ENCODE results near the gene PLIN4.

The PLIN4 gene

GRCh38 chr19:4492337-4493103 is 25.8 kb downstream of the PLIN4 start:
- DNase-seq (ENCODE audit: low read depth in 2 of 2), result no peak

GRCh38 chr19:4491446-4491845 is 26.8 kb downstream of the PLIN4 start:
- no peak for DNase-seq (ENCODE audit: low read depth in 2 of 2)

DNA sequence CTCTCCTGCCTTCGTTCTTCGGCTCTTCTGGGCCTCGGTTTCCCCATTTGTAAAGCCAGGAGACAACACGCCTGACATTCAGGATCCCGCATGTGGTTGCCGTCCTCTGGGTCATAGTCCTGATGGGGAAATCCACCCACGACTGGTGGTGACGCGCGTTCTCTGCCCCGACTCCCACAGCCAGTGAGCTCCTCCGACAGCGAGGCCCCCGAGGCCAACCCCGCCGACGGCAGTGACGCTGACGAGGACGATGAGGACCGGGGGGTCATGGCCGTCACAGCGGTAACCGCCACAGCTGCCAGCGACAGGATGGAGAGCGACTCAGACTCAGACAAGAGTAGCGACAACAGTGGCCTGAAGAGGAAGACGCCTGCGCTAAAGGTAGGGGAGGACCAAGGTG is 29.8 kb downstream of the PLIN4 start:
- no peak for DNase-seq (ENCODE audit: low read depth in 2 of 2)

- DNase-seq (ENCODE audit: low read depth in 2 of 2), result no peak
Observed at GRCh38 chr19:4487572-4487971, 30.7 kb downstream of the PLIN4 start.

- DNase-seq (ENCODE audit: low read depth in 2 of 2), result no peak
Observed at GRCh38 chr19:4483385-4483784, 34.9 kb downstream of the PLIN4 start.

DNA sequence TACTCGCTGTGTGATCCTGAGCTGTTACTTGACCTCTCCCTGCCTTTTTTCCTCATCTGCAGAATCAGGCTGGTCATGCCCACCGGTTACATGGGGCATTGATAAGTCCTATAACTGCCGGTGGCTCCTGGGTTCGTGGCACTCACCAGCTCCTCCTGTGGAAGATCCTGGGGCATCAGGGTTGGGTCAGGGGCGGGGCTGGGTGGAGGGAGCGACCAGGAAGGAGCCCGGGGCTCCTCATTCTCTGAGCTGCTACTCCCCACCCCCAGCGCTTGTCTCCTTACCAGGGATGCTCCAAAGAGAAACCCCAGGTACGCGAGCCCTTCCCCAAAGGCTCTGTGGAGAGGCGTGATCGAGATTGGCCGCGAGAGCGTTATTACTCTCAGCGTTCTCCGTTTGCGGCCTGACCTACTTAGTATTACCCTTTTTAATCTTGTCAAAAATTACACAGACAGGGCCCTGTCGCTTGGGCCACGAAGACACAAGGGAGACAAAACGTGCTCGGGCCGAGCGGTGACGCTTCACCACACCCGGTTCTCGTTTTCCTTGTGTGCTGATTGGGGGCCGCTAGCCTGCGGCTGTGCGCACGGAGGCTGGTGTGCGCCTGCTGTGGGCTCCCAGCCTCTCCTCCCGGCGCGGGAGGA is 35.4 kb downstream of the PLIN4 start:
- DNase-seq (ENCODE audit: low read depth in 2 of 2), result no peak

- no peak for DNase-seq (ENCODE audit: low read depth in 2 of 2)
Observed at GRCh38 chr19:4477034-4477801, 41.1 kb downstream of the PLIN4 start.

- no peak for DNase-seq (ENCODE audit: low read depth in 2 of 2)
Observed at GRCh38 chr19:4474514-4475022, 43.7 kb downstream of the PLIN4 start.

GRCh38 chr19:4473763-4474513 is 44.3 kb downstream of the PLIN4 start:
- DNase-seq (ENCODE audit: low read depth in 2 of 2), result no peak

- no peak for DNase-seq (ENCODE audit: low read depth in 2 of 2)
Observed at GRCh38 chr19:4473011-4473762, 45.1 kb downstream of the PLIN4 start.

- no peak for DNase-seq (ENCODE audit: low read depth in 2 of 2)
Observed at GRCh38 chr19:4472174-4472974, 45.9 kb downstream of the PLIN4 start, which contains the start of gene HDGFL2. TSS of gene HDGFL2 (plus strand) at chr19:4472297. CDS start at chr19:4472351, 54 bp downstream.

GRCh38 chr19:4471403-4472173 is 46.7 kb downstream of the PLIN4 start:
- DNase-seq (ENCODE audit: low read depth in 2 of 2), result peak; percentile 97 to 98

DNA sequence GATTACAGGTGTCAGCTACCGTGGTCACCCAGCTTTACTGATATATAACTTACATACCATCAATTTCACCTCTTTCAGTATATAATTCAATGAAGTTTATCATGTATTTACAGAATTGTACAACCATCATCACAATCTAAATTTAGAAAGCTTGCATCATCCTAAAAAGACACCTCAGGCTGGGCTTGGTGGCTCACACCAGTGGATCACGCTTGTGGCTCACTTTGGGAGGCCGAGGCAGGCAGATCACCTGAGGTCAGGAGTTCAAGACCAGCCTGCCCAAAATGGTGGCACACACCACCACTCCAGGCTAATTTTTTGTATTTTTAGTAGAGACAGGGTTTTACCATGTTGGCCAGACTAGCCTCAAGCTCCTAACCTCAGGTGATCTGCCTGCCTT is 50.5 kb downstream of the PLIN4 start:
- no peak for DNase-seq (ENCODE audit: low read depth in 2 of 2)

DNA sequence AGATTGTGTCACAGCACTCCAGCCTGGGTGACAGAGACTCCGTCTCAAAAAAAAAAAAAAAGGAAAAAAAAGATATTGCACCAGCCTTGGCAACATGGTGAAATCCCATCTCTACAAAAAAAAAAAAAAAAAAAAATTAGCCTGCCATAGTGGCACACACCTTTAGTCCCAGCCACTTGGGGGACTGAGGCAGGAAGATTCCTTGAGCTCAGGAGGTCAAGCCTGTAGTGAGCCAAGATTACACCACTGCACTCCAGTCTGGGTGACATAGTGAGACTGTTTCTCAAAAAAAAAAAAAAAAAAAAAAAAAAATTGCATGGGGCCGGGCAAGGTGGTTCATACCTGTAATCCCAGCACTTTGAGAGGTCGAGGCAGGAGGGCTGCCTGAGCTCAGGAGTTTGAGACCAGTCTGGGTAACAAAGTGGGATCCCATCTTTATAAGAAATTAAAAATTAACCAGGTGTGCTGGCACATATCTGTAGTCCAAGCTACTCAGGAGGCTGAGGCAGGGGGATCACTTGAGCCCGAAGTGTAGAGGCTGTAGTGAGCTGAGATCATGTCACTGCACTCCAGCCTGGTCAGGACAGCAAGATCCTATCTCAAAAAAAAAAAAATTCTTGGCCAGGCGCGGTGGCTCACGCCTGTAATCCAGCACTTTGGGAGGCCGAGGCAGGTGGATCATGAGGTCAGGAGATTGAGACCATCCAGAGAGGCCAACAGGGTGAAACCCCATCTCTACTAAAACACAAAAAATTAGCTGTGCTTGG is 53.3 kb downstream of the PLIN4 start:
- no peak for DNase-seq (ENCODE audit: low read depth in 2 of 2)

GRCh38 chr19:4457654-4458395 is 60.5 kb downstream of the PLIN4 start, which contains the start of gene UBXN6:
TSS of gene UBXN6 (minus strand) at chr19:4457794. CDS start at chr19:4457697, 97 bp downstream.
- DNase-seq (ENCODE audit: low read depth in 2 of 2), result peak; percentile 97 to 98

- DNase-seq (ENCODE audit: low read depth in 2 of 2), result peak in 1 of 2 donors; percentile 26
Observed at GRCh38 chr19:4456843-4457653, 61.2 kb downstream of the PLIN4 start.

GRCh38 chr19:4456476-4456842 is 61.8 kb downstream of the PLIN4 start:
- no peak for DNase-seq (ENCODE audit: low read depth in 2 of 2)

Data from stimulated activated CD4-positive, alpha-beta T cell treated with anti-CD3 and anti-CD28 coated beads, Interleukin-15, amount 100 ng/mL, for 48 hours (primary cell).